ENCODE results near the gene GRIN1.
A peak's percentile ranks its signal among the peaks of the same experiment; 100 is the strongest.

The GRIN1 gene

DNA sequence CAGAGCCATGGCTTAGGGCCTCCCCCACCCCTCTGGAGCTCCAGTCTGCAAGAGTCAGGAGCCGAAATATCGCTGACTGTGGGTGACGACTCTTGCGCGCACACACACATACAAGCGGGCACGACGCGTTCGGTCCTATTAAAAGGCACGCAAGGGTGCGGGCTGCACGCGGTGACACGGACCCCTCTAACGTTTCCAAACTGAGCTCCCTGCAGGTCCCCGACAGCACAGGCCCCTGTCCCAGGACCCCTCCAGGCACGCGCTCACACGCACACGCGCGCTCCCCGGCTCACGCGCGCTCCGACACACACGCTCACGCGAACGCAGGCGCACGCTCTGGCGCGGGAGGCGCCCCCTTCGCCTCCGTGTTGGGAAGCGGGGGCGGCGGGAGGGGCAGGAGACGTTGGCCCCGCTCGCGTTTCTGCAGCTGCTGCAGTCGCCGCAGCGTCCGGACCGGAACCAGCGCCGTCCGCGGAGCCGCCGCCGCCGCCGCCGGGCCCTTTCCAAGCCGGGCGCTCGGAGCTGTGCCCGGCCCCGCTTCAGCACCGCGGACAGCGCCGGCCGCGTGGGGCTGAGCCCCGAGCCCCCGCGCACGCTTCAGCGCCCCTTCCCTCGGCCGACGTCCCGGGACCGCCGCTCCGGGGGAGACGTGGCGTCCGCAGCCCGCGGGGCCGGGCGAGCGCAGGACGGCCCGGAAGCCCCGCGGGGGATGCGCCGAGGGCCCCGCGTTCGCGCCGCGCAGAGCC is at the start of gene GRIN1:
TSS of gene GRIN1 (plus strand) at position 433 of the 746 bp plus-strand sequence. CDS start 333 bp downstream, outside the sequence.
- DNase-seq (ENCODE audit: extremely low spot score, insufficient read length, low read depth) = no peak
- FAIRE-seq = no peak

DNA sequence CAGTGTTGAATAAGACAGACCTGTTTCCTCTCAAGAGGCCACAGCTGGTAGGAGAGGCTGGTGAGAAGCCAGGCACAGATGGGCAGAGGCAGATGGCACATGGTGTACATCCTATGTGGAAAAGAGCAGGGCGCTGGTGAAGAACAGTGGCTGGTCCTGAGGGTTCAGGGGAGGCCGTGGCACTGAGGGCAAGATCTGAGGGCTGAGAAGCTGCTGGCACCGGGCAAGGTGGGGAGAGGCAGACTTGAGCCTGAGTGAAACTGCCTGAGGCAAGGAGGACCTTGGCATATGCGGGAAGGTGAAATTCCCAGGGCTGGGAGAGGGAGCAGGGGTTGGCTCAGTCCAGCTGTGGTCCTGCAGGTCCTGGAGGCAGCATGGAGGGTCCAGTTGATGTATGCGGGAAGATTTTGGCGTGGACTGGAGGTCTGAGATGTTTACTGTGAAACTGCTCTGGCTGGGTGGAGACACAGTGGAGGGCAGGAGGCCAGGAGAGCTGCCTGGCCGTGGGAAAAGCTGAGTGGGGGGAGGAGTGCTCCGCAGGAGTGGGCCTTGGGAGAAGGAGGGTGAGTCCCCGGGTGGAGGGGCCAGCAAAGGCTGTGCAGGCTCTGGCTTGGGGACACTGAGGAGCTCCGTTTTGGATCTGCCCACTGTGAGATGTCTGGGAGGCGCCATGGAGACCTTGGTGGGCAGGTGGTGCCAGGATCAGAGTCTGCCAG is 49.6 kb upstream of the GRIN1 start:
- DNase-seq (ENCODE audit: extremely low spot score, insufficient read length, low read depth) (no peak), FAIRE-seq (no peak)

DNA sequence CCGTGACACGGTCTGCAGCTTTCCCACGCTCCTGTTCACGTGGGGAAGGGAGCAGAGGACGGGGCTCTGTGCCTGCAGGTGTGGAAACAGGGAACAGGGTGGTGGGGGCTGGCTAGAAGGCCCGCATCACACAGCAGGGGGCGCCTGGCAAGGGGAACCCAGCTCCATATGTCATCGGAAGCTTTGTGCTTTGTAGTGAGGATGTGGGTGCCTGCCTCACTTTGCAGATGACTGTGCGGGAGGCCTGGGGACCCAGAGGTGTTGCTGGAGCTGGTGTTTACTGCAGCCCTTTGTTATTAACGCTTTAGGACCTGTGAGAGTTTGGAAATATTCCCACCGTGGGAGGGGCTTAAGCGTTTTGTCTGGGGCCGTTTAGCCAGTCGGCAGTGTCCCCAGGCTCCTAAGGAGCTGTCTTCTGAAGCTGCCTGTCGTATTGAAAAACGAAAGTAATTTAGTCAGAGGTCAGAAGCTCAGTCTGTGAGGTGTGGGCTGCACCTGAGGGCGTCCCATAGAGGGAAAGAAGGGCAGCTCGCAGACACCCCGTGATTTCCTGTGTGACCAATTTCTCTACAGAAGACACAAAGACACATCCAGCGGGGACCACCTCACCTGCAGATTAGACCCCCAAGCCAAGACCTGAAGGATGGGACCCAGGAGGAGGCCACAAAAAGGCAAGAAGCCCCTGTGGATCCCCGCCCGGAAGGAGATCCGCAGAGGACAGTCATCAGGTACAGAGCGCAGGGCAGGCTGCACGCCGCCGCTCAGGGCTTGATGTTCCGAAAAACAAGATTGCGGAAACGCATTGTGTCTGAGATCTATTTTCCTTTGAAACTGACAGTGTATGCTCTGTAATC is 43.1 kb upstream of the GRIN1 start:
- peak; percentile 96 for FAIRE-seq
- DNase-seq (ENCODE audit: extremely low spot score, insufficient read length, low read depth) = no peak

DNA sequence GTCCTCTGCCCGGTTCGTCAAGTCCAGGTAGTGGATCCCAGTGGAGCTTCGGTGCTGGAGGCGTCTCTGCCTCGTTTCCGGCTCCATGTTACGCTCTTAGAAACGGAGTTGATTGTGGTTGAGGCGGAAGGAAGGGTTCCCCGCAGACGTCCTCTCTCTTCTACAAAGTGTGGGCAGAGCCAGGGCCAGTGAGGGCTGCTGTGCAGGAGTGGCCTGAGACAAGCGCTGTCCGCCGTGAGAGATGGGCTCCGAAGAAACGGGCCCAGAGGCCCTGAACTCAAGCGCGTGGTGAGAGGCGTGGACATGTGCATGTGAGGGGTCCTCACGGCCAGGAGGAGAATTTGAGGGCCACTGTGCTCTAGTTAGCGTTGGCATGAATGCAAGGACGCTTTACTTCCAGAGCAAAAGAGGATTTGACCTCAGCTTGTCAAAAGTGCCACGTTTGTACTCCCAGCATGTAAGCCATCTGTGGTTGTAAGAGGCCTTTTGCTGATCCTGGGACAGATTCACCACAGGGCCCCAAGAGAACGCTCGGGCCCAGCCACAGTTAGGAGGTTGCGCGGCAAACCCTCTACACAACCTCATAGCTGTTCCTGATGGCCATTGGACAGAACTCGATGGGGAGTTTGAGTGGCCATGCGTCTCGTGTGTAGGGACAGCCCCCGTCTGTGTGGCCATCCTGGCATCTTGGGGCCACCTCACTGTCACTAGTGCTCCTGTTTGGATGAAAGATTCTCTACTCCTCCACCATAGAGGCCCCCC is 42.0 kb upstream of the GRIN1 start:
- FAIRE-seq (no peak), DNase-seq (ENCODE audit: extremely low spot score, insufficient read length, low read depth) (no peak)

DNA sequence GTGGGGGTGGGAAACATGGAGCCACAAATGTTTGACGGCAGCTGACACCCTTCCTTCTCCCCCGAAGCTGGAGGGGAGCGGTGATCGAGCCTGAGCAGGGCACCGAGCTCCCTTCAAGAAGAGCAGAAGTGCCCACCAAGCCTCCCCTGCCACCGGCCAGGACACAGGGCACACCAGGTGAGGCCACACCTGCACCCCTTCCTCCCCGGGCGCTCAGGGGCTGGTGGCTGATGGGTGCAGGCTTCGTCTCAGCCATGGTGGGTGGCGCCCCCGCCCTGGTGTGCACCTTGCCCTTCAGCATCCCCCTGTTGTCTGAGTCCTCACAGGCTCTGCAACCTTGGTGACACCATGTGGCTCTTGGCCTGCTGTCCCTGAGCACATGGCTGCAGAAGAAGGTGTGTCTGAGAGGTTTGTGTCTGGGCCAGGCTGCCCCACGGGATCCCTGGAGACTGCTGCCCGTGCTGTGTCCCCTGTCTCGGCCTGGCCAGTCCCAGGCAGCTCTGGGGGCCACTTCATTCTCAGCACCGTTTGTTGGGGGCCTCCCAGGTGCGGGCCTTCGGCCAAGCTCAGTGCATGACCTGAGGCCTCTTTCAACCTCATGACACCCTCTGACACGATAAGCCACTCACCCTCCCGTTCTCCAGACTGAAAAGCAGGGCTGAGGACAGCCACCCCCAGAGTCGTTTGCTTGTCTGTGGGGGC is 41.0 kb upstream of the GRIN1 start:
- no peak for DNase-seq (ENCODE audit: extremely low spot score, insufficient read length, low read depth)
- no peak for FAIRE-seq

DNA sequence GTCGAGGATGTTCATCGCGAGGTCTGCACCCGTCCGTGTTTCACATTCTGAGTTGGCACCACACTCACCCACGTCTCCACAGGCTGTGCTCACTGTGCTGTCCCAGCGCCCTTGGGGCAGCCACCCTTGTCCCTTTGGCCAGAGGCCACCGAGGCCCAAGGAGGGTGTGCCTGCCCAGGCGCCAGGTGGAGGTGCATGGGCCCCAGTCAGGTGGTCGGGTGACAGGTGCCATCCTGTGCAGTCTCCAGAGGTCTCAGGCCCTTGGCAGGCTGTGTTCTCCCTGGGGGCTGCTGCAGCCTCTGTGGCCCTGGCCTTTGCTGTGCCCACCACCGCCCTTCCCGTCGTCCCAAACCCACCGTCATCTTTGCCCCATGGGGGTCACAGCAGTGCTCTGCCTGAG is 39.7 kb upstream of the GRIN1 start:
- no peak for DNase-seq (ENCODE audit: extremely low spot score, insufficient read length, low read depth)
- FAIRE-seq = no peak

DNA sequence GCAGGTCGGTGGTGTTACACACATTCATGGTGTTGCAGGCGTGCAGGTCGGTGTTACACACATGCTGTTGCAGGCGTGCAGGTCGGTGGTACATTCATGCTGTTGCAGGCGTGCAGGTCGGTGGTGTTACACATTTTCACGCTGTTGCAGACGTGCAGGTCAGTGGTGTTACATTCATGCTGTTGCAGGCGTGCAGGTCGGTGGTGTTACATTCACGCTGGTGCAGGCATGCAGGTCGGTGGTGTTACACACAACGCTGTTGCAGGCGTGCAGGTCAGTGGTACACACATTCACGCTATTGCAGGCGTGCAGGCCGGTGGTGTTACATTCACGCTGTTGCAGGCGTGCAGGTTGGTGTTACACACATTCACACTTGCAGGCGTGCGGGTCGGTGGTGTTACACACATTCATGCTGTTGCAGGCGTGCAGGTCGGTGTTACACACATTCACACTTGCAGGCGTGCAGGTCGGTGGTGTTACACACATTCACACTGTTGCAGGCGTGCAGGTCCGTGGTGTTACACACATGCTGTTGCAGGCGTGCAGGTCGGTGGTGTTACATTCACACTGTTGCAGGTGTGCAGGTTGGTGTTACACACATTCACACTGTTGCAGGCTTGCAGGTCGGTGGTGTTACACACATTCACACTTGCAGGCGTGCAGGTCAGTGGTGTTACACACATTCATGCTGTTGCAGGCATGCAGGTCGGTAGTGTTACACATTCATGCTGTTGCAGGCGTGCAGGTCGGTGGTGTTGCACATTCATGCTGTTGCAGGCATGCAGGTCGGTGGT is 35.6 kb upstream of the GRIN1 start:
- FAIRE-seq (no peak), DNase-seq (ENCODE audit: extremely low spot score, insufficient read length, low read depth) (no peak)

DNA sequence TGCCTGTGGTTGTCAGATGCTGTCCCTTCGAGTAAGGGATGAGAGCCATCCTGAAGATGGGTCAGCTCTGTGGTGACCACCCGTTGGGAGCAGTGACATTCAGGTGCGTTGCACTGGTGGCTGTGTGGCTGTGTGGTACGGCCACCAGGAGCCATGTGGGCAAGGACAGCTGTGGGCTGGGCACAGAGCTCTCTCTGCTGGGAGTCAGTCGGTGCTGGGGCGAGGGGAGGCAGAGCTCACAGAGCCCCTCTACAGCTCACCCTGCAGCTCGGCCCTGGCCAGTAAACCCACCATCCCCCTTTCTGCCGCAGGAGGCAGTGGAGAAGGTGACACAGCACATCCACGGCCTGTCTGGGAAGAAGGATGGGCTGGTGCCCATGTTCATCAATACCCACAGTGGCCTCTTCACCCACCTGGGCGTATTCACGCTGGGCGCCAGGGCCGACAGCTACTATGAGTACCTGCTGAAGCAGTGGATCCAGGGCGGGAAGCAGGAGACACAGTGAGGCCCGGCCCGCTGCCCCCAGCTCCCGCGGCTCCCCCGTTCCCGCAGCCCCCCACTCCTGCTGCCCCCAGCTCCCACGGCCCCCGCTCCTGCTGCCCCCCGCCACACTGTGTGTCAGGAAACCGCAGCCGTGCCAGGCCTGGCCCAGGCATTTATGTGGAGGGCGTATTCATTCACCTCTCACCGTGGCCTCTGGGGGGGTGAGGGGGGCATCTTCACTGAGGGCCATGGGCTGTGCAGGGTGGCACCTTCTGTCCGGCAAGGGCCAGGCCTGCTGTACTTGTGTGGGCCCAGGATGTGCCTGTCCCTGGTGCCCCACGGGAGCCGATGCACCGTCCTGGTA is 32.9 kb upstream of the GRIN1 start:
- DNase-seq (ENCODE audit: extremely low spot score, insufficient read length, low read depth) = no peak
- FAIRE-seq = no peak

DNA sequence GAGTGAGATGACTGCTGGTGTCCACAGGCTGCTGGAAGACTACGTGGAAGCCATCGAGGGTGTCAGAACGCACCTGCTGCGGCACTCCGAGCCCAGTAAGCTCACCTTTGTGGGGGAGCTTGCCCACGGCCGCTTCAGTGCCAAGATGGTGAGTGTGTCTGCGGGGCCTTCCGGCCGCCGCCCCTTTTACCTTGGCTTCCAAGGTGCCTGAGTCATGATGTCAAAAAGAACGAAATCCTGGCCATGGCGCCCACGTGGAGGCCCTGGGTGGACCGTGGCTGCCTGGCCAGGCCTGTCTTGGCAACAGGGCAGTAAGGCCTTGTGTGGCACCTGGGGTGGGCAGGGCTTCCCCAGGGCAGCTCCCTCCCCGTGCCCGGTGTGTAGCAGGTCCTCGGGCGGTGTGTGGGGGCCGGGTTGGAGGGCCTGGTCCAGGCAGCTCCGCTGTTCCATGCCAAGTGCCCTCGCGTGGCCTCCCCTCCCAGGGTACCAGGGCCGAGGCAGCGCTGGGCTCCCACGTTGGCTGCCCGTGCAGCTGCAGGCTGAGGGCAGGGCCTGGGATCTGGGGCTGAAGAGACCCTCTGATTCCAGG is 32.2 kb upstream of the GRIN1 start:
- FAIRE-seq (no peak), DNase-seq (ENCODE audit: extremely low spot score, insufficient read length, low read depth) (no peak)

DNA sequence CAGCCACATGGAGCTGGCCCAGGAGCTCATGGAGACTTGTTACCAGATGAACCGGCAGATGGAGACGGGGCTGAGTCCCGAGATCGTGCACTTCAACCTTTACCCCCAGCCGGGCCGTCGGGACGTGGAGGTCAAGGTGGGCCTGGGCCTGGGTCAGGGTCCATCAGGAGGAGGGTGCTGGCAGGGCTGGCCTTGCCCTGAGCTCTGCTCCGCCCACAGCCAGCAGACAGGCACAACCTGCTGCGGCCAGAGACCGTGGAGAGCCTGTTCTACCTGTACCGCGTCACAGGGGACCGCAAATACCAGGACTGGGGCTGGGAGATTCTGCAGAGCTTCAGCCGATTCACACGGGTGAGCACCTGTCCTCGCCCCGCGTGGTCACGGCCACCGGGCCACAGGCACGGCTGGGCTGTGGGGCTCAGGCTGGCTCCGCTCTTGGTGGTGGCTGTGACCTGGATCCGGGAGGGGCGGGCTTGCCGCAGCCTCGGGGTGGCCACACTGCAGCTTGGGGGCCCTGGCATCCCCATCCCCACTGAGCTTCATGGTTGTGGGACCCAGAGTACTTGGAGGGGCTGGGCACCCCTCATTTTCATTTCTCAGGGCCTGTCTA is 31.5 kb upstream of the GRIN1 start:
- DNase-seq (ENCODE audit: extremely low spot score, insufficient read length, low read depth) (no peak), FAIRE-seq (no peak)

DNA sequence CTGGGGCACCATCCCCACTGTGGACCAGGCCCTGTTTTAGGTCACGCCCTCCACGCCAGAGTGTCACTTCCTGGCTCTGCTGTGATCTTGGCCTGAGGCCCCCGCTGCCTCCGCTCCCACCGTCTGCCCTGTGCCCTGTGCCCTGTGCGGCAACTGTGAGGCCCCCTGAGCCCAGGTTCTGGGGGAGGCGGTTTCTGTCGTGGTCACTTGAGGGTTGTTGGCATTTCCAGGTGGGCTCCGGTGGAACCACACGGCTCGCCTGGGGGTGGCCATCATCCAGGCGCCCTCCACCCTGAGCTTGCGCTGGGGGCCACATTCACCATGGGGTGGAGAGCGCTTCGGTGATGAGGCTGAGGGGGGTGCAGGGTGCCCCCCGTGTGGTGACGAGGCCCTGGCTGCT is 31.0 kb upstream of the GRIN1 start:
- FAIRE-seq = no peak

DNA sequence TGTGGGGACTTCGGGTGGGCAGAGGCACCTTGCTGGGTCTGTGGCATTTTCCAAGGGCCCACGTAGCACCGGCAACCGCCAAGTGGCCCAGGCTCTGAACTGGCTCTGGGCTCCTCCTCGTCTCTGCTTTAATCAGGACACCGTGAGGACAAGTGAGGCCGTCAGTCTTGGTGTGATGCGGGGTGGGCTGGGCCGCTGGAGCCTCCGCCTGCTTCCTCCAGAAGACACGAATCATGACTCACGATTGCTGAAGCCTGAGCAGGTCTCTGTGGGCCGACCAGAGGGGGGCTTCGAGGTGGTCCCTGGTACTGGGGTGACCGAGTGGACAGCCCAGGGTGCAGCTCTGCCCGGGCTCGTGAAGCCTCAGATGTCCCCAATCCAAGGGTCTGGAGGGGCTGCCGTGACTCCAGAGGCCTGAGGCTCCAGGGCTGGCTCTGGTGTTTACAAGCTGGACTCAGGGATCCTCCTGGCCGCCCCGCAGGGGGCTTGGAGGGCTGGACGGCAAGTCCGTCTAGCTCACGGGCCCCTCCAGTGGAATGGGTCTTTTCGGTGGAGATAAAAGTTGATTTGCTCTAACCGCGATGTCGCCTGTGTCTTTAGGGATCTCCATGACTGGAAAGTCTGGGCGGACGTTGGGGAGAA is 30.2 kb upstream of the GRIN1 start:
- DNase-seq (ENCODE audit: extremely low spot score, insufficient read length, low read depth) = no peak

More for the DNA sequence above, 31.0 kb upstream of the GRIN1 start:
- no peak for DNase-seq (ENCODE audit: extremely low spot score, insufficient read length, low read depth)

DNA sequence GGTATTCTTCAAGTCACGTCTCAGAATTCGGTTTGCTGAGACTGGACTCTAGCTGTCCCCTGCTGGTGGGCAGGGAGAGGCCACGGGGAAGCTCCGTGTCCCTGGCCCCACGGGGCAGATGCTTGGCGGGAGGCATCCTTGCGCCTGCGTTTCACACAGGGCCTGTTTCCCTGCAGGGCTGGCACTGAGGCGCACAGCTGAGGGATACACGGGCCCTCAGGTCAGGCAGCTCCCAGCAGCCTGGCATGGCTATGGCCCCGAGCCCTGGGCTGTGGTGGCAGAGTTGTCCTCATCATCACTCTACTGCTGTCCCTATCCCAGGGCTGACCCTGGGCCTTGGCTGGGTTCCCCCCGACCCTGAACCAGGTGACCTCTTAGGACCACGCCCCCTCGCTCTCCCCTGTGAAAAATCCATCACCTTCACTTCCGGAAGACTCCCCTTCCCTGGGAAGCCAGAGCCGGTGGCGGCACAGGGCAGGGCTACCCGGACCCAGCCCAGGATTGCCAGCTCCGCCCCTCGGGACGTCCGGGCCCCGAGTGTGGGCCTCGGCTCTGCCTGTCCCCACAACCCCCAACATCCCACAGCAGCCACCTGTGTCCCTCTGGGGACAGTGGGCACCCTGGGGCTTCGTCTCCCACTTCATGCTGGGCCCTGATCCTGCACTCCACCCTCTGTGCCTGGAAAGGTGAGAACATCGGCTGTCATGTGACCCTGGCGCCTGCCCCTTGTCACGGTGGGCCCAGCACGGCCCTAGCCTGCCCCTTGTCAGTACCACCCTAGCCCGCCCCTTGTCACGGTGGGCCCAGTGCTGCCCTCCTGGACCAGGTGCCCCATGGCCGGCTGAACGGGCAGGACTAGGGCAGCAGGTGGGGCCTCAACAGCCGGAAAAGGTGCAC is 29.5 kb upstream of the GRIN1 start:
- FAIRE-seq (no peak), DNase-seq (ENCODE audit: extremely low spot score, insufficient read length, low read depth) (no peak)

More for the DNA sequence above, 30.2 kb upstream of the GRIN1 start:
- no peak for FAIRE-seq

DNA sequence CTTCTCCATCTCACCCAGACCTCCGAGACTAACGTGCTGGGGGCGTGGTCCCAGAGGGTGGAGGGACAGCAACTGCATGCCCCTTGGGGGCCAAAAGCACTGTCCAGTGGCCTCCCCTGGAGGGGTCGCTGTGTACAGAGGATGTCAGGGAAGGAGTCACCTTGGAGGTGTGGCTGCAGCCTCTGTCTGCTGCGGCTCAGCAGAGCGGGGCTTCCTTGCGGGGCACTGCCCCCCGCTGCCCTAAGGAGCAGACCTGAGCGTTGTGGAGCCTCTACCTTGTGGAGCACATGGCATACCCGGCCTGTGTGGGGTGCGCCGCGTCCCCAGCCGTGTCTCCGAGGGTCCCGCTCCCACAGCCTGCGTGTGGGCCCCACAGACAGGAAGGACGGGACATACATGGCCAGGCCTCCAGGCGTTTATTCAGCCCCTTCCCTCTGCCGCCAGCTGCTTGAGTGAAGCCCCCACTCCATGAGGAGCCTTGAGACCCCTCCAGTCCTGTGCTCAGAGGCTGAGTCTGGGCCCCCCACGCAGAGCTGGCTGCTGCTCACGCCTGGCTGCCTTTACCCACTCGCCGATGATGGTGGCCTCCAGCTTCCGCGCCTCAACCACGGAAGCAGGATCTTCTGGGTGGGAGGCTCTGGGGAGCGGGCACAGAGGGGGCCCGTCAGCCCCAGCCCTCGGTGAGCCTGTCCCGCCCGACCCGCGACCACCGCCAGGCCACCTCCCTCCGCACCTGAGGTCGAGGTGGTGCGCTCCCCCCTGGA is 28.6 kb upstream of the GRIN1 start:
- FAIRE-seq (no peak), DNase-seq (ENCODE audit: extremely low spot score, insufficient read length, low read depth) (no peak)

All from GM18507 (cell line).